Measurements from ENCODE around the gene PALM.

DNA sequence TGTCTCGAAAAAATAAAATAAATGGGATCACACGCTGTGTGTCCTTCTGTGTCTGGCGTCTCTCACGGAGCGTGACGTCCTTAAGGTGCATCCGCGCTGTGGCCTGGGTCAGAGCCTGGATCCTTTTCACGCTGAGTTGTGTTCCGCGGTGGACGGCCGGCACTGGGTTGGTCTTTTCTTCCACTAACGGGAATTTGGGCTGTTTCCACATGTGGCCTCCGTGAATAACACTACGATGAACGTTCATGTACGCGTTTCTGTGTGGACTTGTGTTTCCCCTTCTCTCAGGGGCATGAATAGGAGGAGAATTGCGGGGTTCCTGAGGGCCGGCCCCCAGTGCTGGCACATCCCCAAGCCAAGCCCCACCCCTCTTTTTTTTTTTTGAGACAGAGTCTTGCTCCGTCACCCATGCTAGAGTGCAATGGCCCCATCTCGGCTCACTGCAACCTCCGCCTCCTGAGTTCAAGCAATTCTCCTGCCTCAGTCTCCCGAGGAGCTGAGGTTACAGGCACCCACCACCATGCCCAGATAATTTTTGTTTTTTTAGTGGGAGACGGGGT is 82.4 kb downstream of the PALM start:
- TF ChIP-seq SUZ12 (IDR thresholded peaks at IDR 0.05) (no peak), ARNT (IDR thresholded peaks at IDR 0.05) (no peak), FOXK2 (IDR thresholded peaks at IDR 0.05) (no peak), TARDBP (IDR thresholded peaks at IDR 0.05) (no peak)
- TF ChIP-seq, protein P1, sequence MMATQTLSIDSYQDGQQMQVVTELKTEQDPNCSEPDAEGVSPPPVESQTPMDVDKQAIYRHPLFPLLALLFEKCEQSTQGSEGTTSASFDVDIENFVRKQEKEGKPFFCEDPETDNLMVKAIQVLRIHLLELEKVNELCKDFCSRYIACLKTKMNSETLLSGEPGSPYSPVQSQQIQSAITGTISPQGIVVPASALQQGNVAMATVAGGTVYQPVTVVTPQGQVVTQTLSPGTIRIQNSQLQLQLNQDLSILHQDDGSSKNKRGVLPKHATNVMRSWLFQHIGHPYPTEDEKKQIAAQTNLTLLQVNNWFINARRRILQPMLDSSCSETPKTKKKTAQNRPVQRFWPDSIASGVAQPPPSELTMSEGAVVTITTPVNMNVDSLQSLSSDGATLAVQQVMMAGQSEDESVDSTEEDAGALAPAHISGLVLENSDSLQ (IDR thresholded peaks at IDR 0.05), result no peak
